ENCODE measurements around the gene EYS. TPM values are rescaled to one million over a fixed set of nuclear protein-coding genes. Genes with fewer than 3 reads are reported as not detected.
"Not testable (repeated sequence)": the region's sequence is repeated elsewhere in the genome, so short reads cannot be mapped to it uniquely, and the experiment has no call there.

EYS gene
- total RNA-seq, 1 donor from 2014 or later, result 17.3 TPM

- no peak for DNase-seq (ENCODE audit: low spot score)
Observed at GRCh38 chr6:63998991-63999390, 1708.0 kb downstream of the EYS start.

- DNase-seq (ENCODE audit: low spot score), result no peak
Observed at GRCh38 chr6:63997734-63998133, 1709.3 kb downstream of the EYS start.

GRCh38 chr6:63997221-63997620, 1709.8 kb downstream of the EYS start:
- DNase-seq (ENCODE audit: low spot score), result no peak

GRCh38 chr6:63985223-63985622, 1721.8 kb downstream of the EYS start:
- DNase-seq (ENCODE audit: low spot score), result no peak

- DNase-seq (ENCODE audit: low spot score), result no peak
Observed at GRCh38 chr6:63975699-63976098, 1731.3 kb downstream of the EYS start.

- DNase-seq (ENCODE audit: low spot score), result no peak
Observed at GRCh38 chr6:63968650-63969049, 1738.4 kb downstream of the EYS start.

GRCh38 chr6:63964366-63964765, 1742.7 kb downstream of the EYS start:
- peak; percentile 57 for DNase-seq (ENCODE audit: low spot score)

- DNase-seq (ENCODE audit: low spot score), result no peak
Observed at GRCh38 chr6:63963769-63964315, 1743.2 kb downstream of the EYS start.

GRCh38 chr6:63953336-63954021, 1753.5 kb downstream of the EYS start:
- not testable (repeated sequence) for DNase-seq (ENCODE audit: low spot score)

GRCh38 chr6:63947792-63948529, 1759.1 kb downstream of the EYS start:
- DNase-seq (ENCODE audit: low spot score), result no peak

GRCh38 chr6:63945987-63946386, 1761.0 kb downstream of the EYS start:
- no peak for DNase-seq (ENCODE audit: low spot score)

- DNase-seq (ENCODE audit: low spot score), result no peak
Observed at GRCh38 chr6:63943826-63944225, 1763.2 kb downstream of the EYS start.

- DNase-seq (ENCODE audit: low spot score), result no peak
Observed at GRCh38 chr6:63941747-63942470, 1765.1 kb downstream of the EYS start.

GRCh38 chr6:63940056-63940455, 1767.0 kb downstream of the EYS start:
- DNase-seq (ENCODE audit: low spot score), result no peak

GRCh38 chr6:63936399-63936798, 1770.6 kb downstream of the EYS start:
- peak; percentile 36 for DNase-seq (ENCODE audit: low spot score)

- no peak for DNase-seq (ENCODE audit: low spot score)
Observed at GRCh38 chr6:63935732-63936131, 1771.3 kb downstream of the EYS start.

GRCh38 chr6:63933948-63934347, 1773.1 kb downstream of the EYS start:
- DNase-seq (ENCODE audit: low spot score), result not testable (repeated sequence)

GRCh38 chr6:63930848-63931247, 1776.2 kb downstream of the EYS start:
- DNase-seq (ENCODE audit: low spot score), result no peak

- no peak for DNase-seq (ENCODE audit: low spot score)
Observed at GRCh38 chr6:63929111-63929510, 1777.9 kb downstream of the EYS start.

- DNase-seq (ENCODE audit: low spot score), result no peak
Observed at GRCh38 chr6:63928613-63929012, 1778.4 kb downstream of the EYS start.

GRCh38 chr6:63926950-63927927, 1779.8 kb downstream of the EYS start:
- peak; percentile 90 for DNase-seq (ENCODE audit: low spot score)
